Glomerular endothelial cell (primary cell): ENCODE results near the gene IRF4. TPM values are rescaled to one million over a fixed set of nuclear protein-coding genes. Genes with fewer than 3 reads are reported as not detected.
"Not testable (repeated sequence)": the region's sequence is repeated elsewhere in the genome, so short reads cannot be mapped to it uniquely, and the experiment has no call there.

Source experiments
- DNase-seq: peaks from one replicate; pipeline ENCODE4 v3.0.0-alpha.2; 2011; ENCODE audit warnings: low read depth, low spot score; ENCODE audit errors: extremely low read depth
- total RNA-seq: library from RNA; depleted of rRNA; stranded (reverse); fragments of >200 nt; gene quantifications from 2 replicates; pipeline ENCODE4 v1.2.3, GENCODE V29; 2015

The IRF4 gene
- total RNA-seq, 1 donor from 2014 or later = not detected

- no peak for DNase-seq
These were observed 26.7 kb upstream of the IRF4 start for GRCh38 chr6:364609-365540.

- DNase-seq = no peak
These were observed 25.7 kb upstream of the IRF4 start for GRCh38 chr6:365835-366234.

GRCh38 chr6:366389-367297 lies 24.9 kb upstream of the IRF4 start:
- no peak for DNase-seq

GRCh38 chr6:367298-367794 lies 24.2 kb upstream of the IRF4 start:
- DNase-seq = no peak

- DNase-seq = no peak
These were observed 23.5 kb upstream of the IRF4 start for GRCh38 chr6:367891-368630.

GRCh38 chr6:369559-370431 lies 21.8 kb upstream of the IRF4 start:
- no peak for DNase-seq

- no peak for DNase-seq
These were observed 21.0 kb upstream of the IRF4 start for GRCh38 chr6:370555-370954.

- DNase-seq = not testable (repeated sequence)
These were observed 19.7 kb upstream of the IRF4 start for GRCh38 chr6:371851-372250.

GRCh38 chr6:372336-372911 lies 19.1 kb upstream of the IRF4 start:
- DNase-seq = no peak

GRCh38 chr6:373031-373430 lies 18.5 kb upstream of the IRF4 start:
- no peak for DNase-seq

- DNase-seq = no peak
These were observed 17.5 kb upstream of the IRF4 start for GRCh38 chr6:373773-374724.

- DNase-seq = no peak
These were observed 16.6 kb upstream of the IRF4 start for GRCh38 chr6:374956-375355.

- no peak for DNase-seq
These were observed 14.5 kb upstream of the IRF4 start for GRCh38 chr6:376827-377640.

GRCh38 chr6:377641-378020 lies 13.9 kb upstream of the IRF4 start:
- DNase-seq = not testable (repeated sequence)

GRCh38 chr6:378090-378957 lies 13.2 kb upstream of the IRF4 start:
- no peak for DNase-seq

- DNase-seq = no peak
These were observed 12.6 kb upstream of the IRF4 start for GRCh38 chr6:378958-379409.
